B cell (primary cell): ENCODE results near the gene CCR1. TPM values are rescaled to one million over a fixed set of nuclear protein-coding genes. Genes with fewer than 3 reads are reported as not detected.

Source experiments
- ATAC-seq: fragments of 200-7000 bp; cut with Tn5 transposase; one replicate; pipeline ENCODE4 v1.10.0; 2021; ENCODE audit warnings: low read depth, mild to moderate bottlenecking, moderate number of reproducible peaks, moderate library complexity
- CTCF ChIA-PET: fragments of 350-600 bp; sonication (Branson Sonifier 250); formaldehyde crosslinking; loops from one replicate; lab custom pipeline; 2021; ENCODE audit warnings: antibody characterized with exemption, inconsistent platforms; lab: Charles Lee
- POLR2A ChIA-PET: fragments of 350-600 bp; sonication (Branson Sonifier 250); formaldehyde crosslinking; loops from one replicate; lab custom pipeline; 2021; ENCODE audit warnings: antibody characterized with exemption; lab: Charles Lee
- DNase-seq: peaks from one replicate; pipeline ENCODE4 v3.0.0; 2013
- H2AFZ ChIP-seq: 2 replicates; pipeline ENCODE4 v1.6.1; 2012; ENCODE audit warnings: mild to moderate bottlenecking, low read depth, low read length; ENCODE audit not compliant: insufficient read depth, poor library complexity, severe bottlenecking
- H3K27ac ChIP-seq, 2 donors: 1 replicate in 1 of 2; 2 replicates in 1 of 2; pipeline ENCODE4 v1.5.1; 2012 to 2013; ENCODE audit warnings: low read length in 2 of 2, mild to moderate bottlenecking in 2 of 2, moderate library complexity in 1 of 2
- H3K27me3 ChIP-seq, 4 experiments: fragments of 200-600 bp in 1 of 4; sonication (generic) in 1 of 4; replicated peaks in 1 of 4; 1 replicate in 2 of 4; 2 replicates in 2 of 4; pipeline versions ENCODE4 v1.6.1 to v1.7.0; 2013 to 2016; ENCODE audit warnings: low read length in 3 of 4, mild to moderate bottlenecking in 2 of 4, mixed read lengths in 1 of 4, moderate library complexity in 1 of 4; ENCODE audit not compliant: insufficient read depth in 4 of 4, control insufficient read depth in 3 of 4; ENCODE audit errors: control extremely low read depth in 1 of 4
- H3K36me3 ChIP-seq, 2 experiments: replicated peaks in 1 of 2; 1 replicate in 1 of 2; 2 replicates in 1 of 2; pipeline versions ENCODE4 v1.6.1 to v1.7.1; 2013; ENCODE audit warnings: low read length in 1 of 2; ENCODE audit not compliant: insufficient read depth in 2 of 2, control insufficient read depth in 1 of 2; ENCODE audit errors: control extremely low read depth in 1 of 2, extremely low read depth in 1 of 2
- H3K4me1 ChIP-seq, 2 donors: fragments of 200-600 bp in 1 of 2; sonication (generic) in 1 of 2; 1 replicate in 1 of 2; 2 replicates in 1 of 2; pipeline versions ENCODE4 v1.5.1 to v1.6.1; 2013 to 2017; ENCODE audit warnings: low read length in 2 of 2; ENCODE audit not compliant: control insufficient read depth in 2 of 2, insufficient read depth in 2 of 2
- H3K4me2 ChIP-seq: replicated peaks from 2 replicates; pipeline ENCODE3; 2012; ENCODE audit warnings: mild to moderate bottlenecking, low read depth, low read length; ENCODE audit not compliant: poor library complexity, severe bottlenecking
- H3K4me3 ChIP-seq, 5 experiments: fragments of 200-600 bp in 1 of 5; sonication (generic) in 1 of 5; 1 replicate in 3 of 5; 2 replicates in 2 of 5; pipeline versions ENCODE4 v1.5.1 to v1.7.0; 2011 to 2016; ENCODE audit warnings: low read length in 4 of 5, mild to moderate bottlenecking in 4 of 5, low read depth in 2 of 5, control low read depth in 1 of 5, moderate library complexity in 1 of 5; ENCODE audit not compliant: insufficient read depth in 1 of 5; ENCODE audit errors: control extremely low read depth in 1 of 5, extremely low read depth in 1 of 5
- H3K79me2 ChIP-seq: fragments of 200-600 bp; sonication (generic); one replicate; pipeline ENCODE4 v1.6.0; 2016; ENCODE audit warnings: low read length; ENCODE audit not compliant: control insufficient read depth, insufficient read depth
- H3K9ac ChIP-seq: fragments of 200-600 bp; sonication (generic); 2 replicates; pipeline ENCODE4 v1.6.1; 2017; ENCODE audit warnings: mild to moderate bottlenecking, low read length, moderate library complexity
- H3K9me3 ChIP-seq, 3 donors: one replicate each; pipeline versions ENCODE4 v1.6.1 to v1.7.1; 2013; ENCODE audit warnings: low read length in 2 of 3; ENCODE audit not compliant: control insufficient read depth in 2 of 3, insufficient read depth in 1 of 3; ENCODE audit errors: control extremely low read depth in 1 of 3
- H4K20me1 ChIP-seq: 2 replicates; pipeline ENCODE4 v1.6.0; 2012; ENCODE audit warnings: mild to moderate bottlenecking, low read length; ENCODE audit not compliant: insufficient read depth, control insufficient read depth, poor library complexity, severe bottlenecking
- H3K27ac Mint-ChIP-seq: one replicate; pipeline ENCODE4 v1.8.0; 2021; ENCODE audit warnings: mixed read lengths
- H3K27me3 Mint-ChIP-seq: one replicate; pipeline ENCODE4 v1.8.0; 2021; ENCODE audit warnings: mixed read lengths
- H3K4me1 Mint-ChIP-seq: one replicate; pipeline ENCODE4 v1.8.0; 2021; ENCODE audit warnings: mixed read lengths
- H3K4me3 Mint-ChIP-seq: one replicate; pipeline ENCODE4 v1.8.0; 2021; ENCODE audit warnings: mixed read lengths
- H3K9me3 Mint-ChIP-seq: one replicate; pipeline ENCODE4 v1.8.0; 2022; ENCODE audit warnings: mixed read lengths; ENCODE audit not compliant: insufficient read depth
- EZH2 ChIP-seq: IDR thresholded peaks from 2 replicates; pipeline ENCODE4 v1.6.1; 2012; ENCODE audit warnings: borderline replicate concordance, low read depth, mild to moderate bottlenecking, moderate library complexity, low read length; ENCODE audit not compliant: insufficient read depth, poor library complexity, severe bottlenecking
- WGBS: methylation state at CpG from one replicate; pipeline ENCODE4 v1.1.5; 2013; ENCODE audit warnings: missing lambda C conversion rate; ENCODE audit not compliant: insufficient coverage; 5-methylcytosine and 5-hydroxymethylcytosine counted together
- intact Hi-C: fragments of 100-400 bp; cut with micrococcal nuclease; formaldehyde crosslinking; loops from one replicate; pipeline ENCODE4 v1.10.0; 2022
- polyA plus RNA-seq: library from polyadenylated mRNA; depleted of rRNA; stranded (reverse); fragments of >200 nt; gene quantifications from 2 replicates; pipeline ENCODE4 v1.2.3, GENCODE V29; 2012
- total RNA-seq, 2 donors: library from RNA; stranded (reverse); fragments of 120-200 nt in 1 of 2; gene quantifications; 1 replicate in 1 of 2; 2 replicates in 1 of 2; pipeline versions ENCODE4 v1.2.3 to v1.2.4, GENCODE V29; 2013 to 2022
- TF ChIP-seq, protein P1 (sequence below): fragments of 200-600 bp; IDR thresholded peaks from one replicate; pipeline ENCODE4 v1.8.0; 2022; ENCODE audit warnings: antibody characterized with exemption, mild to moderate bottlenecking

The CCR1 gene
- total and polyA plus RNA-seq, 2 donors (not counting 1 experiment from before 2014, with no cell fraction given), result 0.54 to 0.79 TPM

DNA sequence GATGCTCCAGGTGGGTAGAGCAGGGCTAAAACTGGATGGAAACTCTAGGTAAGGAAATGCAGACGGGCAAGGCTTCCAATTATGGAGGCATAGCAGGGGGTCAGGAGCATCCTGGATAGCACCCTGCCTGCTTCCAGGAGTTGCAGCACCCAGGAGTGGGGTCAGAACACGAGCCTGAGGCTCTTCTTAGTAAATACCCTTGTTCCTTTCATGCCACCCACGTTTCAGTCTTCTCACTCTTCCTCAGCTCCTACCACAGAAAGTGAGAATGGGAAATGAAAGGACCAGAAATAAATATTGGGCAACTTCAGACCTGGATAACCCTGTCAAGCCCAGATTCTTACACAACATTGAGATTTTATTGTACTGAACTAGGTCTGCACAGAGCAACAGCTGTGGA, 16.4 kb downstream of the CCR1 start:
- POLR2A ChIA-PET, result no interaction called here
- Mint-ChIP-seq H3K9me3 (peaks cover 16% of the 10 kb centered on the region), H3K4me3 (no peak overlapping the region), H3K4me1 (peaks cover 26% of the 10 kb centered on the region), H3K27me3 (no peaks in the 10 kb centered on the region), H3K27ac (no peak overlapping the region)
- ATAC-seq, result no peak
- H3K79me2 ChIP-seq, result no peaks in the 10 kb centered on the region
- no peak overlapping the region for H3K4me3 ChIP-seq
- no peak for DNase-seq
- no peak overlapping the region for H3K9ac ChIP-seq
- no peak for TF ChIP-seq EZH2
- TF ChIP-seq, protein P1, sequence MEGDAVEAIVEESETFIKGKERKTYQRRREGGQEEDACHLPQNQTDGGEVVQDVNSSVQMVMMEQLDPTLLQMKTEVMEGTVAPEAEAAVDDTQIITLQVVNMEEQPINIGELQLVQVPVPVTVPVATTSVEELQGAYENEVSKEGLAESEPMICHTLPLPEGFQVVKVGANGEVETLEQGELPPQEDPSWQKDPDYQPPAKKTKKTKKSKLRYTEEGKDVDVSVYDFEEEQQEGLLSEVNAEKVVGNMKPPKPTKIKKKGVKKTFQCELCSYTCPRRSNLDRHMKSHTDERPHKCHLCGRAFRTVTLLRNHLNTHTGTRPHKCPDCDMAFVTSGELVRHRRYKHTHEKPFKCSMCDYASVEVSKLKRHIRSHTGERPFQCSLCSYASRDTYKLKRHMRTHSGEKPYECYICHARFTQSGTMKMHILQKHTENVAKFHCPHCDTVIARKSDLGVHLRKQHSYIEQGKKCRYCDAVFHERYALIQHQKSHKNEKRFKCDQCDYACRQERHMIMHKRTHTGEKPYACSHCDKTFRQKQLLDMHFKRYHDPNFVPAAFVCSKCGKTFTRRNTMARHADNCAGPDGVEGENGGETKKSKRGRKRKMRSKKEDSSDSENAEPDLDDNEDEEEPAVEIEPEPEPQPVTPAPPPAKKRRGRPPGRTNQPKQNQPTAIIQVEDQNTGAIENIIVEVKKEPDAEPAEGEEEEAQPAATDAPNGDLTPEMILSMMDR, result no peak
- H3K9me3 ChIP-seq, result peaks cover 2 to 23% (median 4%) of the 10 kb centered on the region in 3 donors
- no peaks in the 10 kb centered on the region for H3K27me3 ChIP-seq
- WGBS, result 92% methylated on average over 1 of the region's 3 CpGs
- CTCF ChIA-PET, result interaction anchor here (1.1 kb wide), 1 partner anchor 177 kb away, joined by 6 read pairs; no protein-coding TSS in a partner anchor
- no peak overlapping the region for H3K4me2 ChIP-seq
- H2AFZ ChIP-seq, result no peak overlapping the region
- H3K4me1 ChIP-seq, result peaks cover 17 to 23% of the 10 kb centered on the region in 2 donors
- intact Hi-C loops, result no loop called here
- H4K20me1 ChIP-seq, result no peaks in the 10 kb centered on the region
- H3K27ac ChIP-seq, result no peak overlapping the region
- no peaks in the 10 kb centered on the region for H3K36me3 ChIP-seq

DNA sequence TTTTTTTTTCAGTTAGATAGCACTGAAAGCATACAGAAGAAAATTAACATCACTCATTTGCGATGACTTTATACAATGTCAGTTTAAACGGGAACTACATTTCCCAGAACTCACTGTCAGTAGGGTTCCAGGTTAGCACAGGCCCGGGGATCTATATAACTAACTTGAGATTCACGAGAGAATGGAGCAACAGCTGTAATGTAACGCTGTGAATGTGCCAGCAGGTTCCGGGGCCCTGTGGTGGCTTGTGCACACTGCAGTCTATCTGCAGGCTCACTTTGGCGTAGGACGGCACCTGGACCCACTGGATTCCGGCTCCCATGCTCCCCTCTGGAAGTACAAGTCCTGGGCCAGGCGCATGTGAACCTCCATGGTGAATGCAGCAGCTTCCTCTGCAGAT, 19.4 kb downstream of the CCR1 start:
- H3K36me3 ChIP-seq, result no peaks in the 10 kb centered on the region
- H3K9ac ChIP-seq, result no peak overlapping the region
- no peaks in the 10 kb centered on the region for H4K20me1 ChIP-seq
- no peak overlapping the region for H3K4me3 ChIP-seq
- TF ChIP-seq EZH2, result no peak
- TF ChIP-seq, protein P1, result no peak
- H3K4me1 Mint-ChIP-seq, result peaks cover 48% of the 10 kb centered on the region
- no peak overlapping the region for H3K4me3 Mint-ChIP-seq
- DNase-seq (no peak), ATAC-seq (no peak)
- H3K27ac Mint-ChIP-seq, result no peak overlapping the region
- intact Hi-C loops, result no loop called here
- no peak overlapping the region for H3K4me2 ChIP-seq
- 96% methylated on average over 10 of the region's 10 CpGs for WGBS
- H3K27me3 Mint-ChIP-seq, result no peaks in the 10 kb centered on the region
- H3K9me3 Mint-ChIP-seq, result peaks cover 8% of the 10 kb centered on the region
- no peaks in the 10 kb centered on the region for H3K79me2 ChIP-seq
- ChIA-PET POLR2A (no interaction called here), CTCF (interaction anchor here (0.8 to 1.9 kb wide), 2 partner anchors 9 to 20 kb away, joined by 3 to 7 read pairs; partner anchors contain the start of gene CCR1)
- no peaks in the 10 kb centered on the region for H3K27me3 ChIP-seq
- H3K4me1 ChIP-seq, result peaks cover 29 to 34% of the 10 kb centered on the region in 2 donors
- H3K9me3 ChIP-seq, result peaks cover 2 to 8% (median 3%) of the 10 kb centered on the region in 3 donors
- H2AFZ ChIP-seq, result no peak overlapping the region
- H3K27ac ChIP-seq, result no peak overlapping the region
